ENCODE data around the gene ADCY9. TPM values are rescaled to one million over a fixed set of nuclear protein-coding genes. Genes with fewer than 3 reads are reported as not detected.

Gene ADCY9
- polyA plus RNA-seq, 4 donors = 8.7 to 10.9 (median 9.4) TPM

DNA sequence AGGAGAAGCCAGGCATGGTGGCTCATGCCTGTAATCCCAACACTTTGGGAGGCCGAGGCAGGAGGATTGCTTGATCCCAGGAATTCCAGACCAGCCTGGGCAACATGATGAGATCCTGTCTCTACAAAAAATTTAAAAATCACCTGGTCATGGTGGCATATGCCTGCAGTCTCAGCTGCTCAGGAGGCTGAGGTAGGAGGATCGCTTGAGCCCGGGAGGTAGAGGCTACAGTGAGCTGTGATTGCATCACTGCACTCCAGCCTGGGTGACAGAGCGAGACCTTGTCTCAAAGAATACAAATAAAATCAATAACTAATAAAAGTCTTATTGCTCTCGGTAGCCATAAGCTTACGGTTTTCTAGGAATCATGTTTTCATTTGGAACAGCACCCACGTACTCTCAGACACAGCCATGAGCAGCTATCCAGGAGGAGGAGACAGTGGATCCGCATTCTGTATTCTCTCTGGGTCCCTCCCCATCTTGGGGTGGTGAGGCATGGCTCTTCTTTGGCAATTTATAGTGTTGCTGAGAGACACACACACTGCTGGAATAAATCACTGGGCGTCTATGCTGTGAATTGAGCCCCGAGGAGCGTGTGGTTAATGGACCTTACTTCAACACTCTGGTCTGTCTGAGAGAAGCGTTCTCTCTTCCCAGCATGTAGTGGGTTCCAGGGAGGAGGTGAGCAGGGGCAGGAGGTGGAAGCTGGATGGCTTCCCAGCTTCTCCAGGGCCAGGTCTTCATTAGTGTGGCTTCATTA, 8.5 kb upstream of the ADCY9 start:
- DNase-seq (ENCODE audit: low read depth in 4 of 4, low spot score in 2 of 4) = no peak

DNA sequence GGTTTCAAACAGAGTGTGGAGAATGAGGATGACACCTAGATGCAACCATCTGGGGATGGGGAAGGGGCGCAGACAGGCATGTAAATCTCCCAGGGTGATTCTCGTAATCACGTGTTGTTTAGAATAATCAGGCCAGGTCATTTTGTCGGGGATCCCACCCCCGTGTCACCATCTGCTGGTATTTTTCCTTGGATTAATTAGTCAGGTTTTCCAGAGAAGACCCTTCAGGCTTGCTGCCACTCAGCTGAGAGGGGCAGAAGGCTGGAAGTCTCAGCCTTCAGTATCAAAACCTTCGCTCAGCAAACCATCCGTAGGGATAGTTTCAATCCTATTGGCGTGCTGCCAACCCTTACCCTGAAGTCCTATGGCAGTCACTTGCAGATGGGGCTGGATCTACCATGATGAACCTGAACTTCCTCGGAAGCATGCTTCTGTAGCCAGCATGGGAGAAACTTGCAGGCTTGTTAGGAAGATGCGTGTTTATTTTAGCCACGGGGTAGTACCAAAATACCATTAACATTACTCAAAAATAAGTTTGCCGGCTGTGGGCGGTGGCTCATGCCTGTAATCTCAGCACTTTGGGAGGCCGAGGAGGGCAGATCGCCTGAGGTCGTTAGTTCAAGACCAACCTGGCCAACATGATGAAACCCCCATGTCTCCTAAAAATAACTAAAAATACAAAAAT, 7.5 kb upstream of the ADCY9 start:
- no peak for DNase-seq (ENCODE audit: low read depth in 4 of 4, low spot score in 2 of 4)

DNA sequence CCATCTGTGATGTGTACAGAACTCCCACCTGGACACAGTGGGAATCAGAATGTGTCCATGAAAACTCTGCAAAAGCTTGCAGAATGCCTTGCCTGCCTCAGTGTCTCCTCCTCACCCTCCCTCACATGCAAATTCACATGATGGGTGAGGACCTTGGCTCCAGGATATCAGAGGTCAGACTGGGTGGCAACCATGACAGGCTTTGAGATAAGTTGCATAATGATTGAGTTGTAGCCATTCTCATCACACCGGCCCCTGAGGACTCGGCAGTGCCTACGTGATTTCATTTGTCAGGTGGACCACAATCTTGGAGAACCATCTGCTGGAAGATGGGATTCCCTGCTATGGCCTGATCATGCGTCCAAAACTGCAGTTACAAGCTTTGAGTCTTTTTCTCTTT, 3.9 kb upstream of the ADCY9 start:
- no peak for DNase-seq (ENCODE audit: low read depth in 4 of 4, low spot score in 2 of 4)

DNA sequence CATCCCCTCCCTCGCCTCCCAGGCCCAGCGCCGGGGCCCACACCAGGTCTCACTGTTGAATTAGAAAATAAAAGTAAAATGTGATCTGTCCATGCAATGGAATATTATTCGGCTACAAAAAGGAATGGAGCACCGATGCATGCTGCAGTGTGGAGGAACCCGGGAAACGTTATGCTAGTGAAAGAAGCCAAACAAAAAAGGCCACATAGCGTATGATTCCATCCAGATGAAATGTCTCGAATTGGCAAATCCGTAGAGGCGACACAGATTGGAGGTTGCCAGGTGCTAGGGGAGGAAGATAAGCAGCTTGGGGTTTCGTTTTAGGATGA, 972 bp upstream of the ADCY9 start:
- DNase-seq (ENCODE audit: low read depth in 4 of 4, low spot score in 2 of 4) = no peak

DNA sequence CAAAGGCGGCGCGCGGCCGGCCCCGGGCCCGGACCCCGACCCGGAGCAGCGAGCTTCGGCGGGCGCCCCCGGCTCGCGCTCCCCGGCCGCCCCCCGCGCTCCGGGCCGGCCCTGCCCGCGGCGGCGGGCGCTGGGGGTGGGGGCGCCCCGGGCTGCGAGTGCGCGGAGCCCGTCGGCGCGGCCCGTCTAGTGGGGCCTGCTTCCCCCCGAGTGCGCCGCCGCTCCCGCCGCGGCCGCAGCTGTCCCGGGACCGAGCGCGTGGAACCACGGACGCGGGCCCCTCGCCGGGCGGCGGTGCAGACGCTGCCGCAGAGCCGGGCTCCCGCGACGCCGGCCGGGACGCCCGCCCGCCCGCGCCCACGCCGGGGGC, 308 bp downstream of the ADCY9 start:
- DNase-seq (ENCODE audit: low read depth in 4 of 4, low spot score in 2 of 4) = no peak

DNA sequence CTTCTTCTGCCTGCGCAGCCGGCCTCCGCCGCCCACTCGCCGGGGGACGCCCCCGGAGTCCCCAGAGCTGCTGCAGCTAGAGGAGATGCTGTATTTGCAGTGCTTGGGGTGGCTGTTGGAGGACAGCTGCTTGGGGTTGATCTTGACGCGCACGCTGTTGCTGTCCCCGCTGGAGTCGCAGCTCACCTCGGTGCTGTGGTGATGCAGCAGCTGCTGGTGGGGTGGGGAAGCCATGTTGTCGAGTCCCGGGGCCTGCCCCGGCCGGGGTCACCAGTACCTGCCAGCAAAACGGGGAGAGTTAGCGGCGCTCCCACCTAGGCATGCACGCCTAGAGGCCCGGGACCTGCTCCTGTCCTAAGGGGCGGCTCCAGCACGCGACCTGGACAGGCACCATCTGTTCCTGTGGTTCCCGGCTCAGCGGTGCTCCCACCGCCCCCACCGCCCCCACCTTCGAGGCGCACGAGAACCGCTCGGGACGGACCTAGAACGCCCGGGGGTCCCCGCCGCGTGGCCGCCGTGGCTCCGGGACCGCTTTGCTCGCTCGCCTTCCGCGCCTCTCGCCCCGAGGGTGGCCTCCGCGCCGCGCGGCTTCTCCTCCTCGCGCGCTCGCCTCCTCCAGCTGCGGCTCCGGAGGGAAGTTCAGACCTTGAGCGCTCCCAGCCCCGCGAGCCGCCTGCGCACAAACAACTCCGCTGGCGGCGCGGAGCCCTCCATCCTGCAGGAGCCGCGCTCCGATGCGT, 863 bp downstream of the ADCY9 start:
- DNase-seq (ENCODE audit: low read depth in 4 of 4, low spot score in 2 of 4) = no peak

DNA sequence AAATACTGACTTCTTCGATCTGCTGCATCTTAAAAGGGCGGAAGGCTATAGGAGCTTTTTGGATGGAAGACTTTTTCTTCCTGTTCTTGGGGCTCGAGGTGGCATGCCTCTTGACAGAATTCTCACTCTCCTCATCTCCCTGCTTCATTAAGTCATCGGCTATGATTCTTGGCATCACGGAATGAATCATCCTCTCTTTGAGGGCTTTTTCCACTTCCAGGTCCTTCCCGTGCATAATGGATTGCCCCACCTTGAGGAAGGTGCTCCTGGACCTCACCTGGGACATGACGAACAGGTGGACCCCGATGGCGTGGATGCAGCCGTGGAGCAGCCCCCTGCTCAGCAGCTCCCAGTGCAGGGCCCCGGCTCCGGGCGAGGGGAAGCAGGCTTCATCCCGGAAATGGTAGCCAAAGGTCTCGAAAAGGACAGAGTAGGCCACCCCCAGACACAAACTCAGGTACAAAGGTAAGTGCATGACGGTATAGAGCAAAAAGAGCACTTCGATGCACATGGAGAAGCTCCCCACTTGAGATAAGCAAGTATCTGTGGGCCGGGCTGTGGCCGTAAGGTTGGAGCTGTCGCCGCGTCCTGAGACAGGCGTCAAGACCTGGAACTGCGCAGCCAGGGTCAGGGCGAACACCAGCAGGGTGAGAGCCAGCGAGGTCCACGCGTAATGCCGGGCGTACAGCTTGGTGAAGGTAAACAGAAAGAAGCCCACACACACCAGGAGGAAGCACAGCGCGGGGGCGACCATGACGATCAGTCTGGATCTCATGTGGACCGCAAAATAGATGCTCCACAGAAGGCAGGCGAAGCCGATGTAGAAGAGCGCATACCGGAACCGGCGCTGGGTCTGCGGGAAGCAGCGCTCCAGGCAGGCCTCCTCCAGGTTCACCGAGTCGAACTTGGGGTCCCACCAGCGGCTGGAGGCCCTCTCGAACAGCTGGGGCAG, 1.7 kb downstream of the ADCY9 start:
- DNase-seq (ENCODE audit: low read depth in 4 of 4, low spot score in 2 of 4) = no peak

DNA sequence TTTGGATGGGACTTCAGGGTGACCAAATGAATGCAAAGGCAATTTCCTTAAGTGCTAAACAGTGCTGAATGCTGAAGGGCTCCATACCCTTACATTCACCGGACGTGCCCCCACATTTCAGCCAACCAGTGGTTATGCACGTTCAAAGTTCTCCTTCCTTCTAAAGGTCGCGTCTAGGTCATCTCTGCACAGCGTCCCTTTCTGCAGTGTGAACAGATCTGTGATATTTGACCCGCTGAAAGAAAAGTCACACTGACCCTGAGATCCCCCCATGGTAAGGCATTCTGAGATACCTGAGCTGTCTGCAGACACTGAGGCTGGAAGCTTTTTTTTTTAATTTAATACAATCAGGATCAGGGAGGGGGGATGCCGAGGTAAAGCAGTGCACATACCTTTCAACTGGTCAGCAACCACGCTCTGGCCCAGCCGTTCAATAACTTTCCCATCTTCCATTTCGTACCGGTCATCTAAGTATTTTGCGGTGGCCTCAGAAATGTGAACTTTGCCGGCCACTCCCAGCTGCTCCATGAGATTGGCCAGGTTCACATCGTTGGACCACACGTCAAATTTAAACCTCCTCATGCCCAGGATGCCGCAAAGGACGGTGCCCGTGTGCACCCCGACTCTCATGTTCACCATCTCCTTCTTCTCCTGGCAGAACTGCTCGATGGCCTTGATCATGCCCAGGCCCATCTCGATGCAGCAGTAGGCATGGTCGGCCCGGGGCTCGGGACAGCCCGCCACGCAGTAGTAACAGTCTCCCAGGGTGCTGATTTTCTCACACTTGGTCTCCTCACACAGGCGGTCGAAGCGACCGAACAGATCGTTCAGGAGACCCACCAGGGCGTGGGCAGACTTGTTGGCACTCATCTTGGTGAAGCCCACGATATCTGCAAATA, 2.6 kb downstream of the ADCY9 start:
- DNase-seq (ENCODE audit: low read depth in 4 of 4, low spot score in 2 of 4) = no peak

DNA sequence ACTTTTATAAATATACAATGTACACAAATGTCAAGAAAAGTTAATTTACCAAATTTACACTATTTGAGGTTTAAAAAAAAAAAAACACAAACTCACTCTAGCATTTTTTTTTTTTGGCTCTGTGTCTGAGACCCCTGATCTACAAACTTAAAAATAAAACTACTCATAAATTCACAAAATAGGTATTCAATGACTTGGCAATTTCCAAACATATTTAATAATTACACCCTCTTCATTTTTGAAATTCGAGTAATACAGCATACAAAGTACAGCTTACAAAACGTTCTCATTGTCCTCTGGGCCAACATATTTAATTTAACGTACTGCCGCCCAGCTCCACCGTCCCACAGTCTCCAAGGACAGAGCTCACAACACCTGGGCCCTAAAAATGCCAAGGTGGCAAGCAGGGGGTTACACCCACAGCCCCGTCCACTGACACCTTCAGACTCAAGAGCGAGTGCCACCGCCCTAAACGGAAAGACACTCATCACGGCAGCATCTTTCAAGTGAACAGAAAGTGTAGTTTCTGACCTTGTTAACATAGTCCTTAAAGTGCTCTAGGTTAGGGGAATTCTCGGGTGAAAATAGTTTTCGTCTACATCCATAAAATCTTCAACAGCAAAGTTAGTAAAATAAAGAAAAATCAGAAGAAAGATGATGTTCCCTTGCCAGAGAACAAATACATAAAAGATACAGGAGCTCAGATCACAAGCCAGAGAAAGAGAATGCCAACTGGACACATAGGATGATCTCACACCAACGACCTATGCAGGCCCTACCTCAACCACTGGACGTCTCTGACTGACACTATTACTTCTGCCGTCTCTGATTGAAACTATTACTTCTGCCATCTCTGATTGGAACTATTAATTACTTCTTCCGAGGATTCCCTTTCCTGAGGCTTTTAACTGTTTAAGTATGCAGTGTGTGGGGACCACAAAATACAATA, 4.2 kb downstream of the ADCY9 start:
- no peak for DNase-seq (ENCODE audit: low read depth in 4 of 4, low spot score in 2 of 4)

DNA sequence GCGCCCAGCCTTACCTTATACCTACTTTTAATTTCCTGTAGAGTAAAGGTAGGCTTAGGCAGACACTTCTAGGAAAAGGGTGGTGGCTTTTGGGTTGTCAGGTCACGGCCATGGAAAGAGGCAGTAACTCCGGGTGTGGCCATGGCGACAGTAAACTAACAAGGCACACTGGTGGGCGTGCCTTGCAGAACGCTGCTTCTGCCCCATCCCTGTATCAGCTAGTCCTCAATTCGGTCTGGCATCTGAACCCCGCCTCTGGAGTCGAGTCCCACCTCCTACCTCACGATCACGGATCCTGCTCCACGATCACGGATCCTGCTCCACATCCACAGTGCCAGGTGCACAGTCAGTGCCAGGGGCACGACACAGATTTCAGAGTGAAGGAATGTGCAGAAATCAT, 5.6 kb downstream of the ADCY9 start:
- DNase-seq (ENCODE audit: low read depth in 4 of 4, low spot score in 2 of 4) = no peak

DNA sequence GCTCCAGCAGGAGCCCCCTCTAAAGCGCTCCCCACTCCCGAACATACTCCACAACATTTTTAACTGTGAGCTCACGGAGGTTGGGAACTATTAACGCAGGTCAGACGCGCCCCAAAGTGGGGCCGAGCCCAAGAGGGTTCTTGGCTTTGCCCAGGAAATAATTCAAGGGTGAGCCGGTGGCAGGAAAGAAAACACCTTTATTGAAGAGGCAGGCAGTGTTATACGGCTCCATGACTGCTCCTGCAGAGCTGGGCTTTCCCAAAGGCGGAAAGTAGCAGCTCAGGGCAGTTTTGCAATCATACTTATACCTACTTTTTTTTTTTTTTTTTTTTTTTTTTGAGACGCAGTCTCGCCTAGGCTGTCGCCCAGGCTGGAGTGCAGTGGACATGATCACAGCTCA, 6.2 kb downstream of the ADCY9 start:
- no peak for DNase-seq (ENCODE audit: low read depth in 4 of 4, low spot score in 2 of 4)

DNA sequence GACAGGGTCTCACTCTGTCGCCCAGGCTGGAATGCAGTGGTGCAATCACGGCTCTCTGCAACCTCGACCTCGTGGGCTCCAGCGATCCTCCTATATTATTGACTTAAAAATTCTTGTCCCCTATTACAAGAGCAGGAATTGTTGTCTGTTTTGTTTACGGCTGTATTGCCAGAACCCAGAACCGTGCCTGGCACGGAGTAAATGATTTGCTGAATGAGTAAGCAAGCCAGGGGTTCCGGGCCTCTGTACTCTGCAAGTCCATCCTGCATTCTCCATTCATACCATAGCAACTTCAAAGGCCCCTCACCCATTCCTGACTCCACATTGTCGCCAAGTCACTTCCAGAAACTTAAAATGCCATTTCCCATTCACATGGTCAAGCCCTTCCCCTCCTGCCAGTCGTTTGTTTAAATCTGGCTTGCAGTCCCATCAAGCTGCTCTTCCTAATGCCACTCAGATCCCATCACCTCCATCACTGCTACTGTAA, 6.9 kb downstream of the ADCY9 start:
- no peak for DNase-seq (ENCODE audit: low read depth in 4 of 4, low spot score in 2 of 4)

DNA sequence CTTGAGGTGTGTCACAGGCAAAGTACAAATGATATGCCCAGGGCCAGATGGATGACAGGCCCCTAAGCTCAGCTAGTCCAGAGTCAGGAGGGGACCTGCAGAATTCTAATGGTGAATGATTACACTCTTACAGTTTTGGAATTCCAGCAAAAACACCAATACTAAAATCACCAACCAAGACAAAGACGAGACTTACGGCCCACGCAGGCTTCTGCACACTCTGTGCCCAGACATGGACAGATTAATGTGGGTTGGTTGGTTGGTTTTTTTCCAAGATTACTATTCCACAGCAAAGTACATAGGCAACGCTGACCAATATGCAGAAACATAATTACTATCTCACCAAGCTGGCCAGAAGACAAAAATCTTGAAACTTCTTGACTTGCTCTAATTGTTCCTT, 9.7 kb downstream of the ADCY9 start:
- no peak for DNase-seq (ENCODE audit: low read depth in 4 of 4, low spot score in 2 of 4)

DNA sequence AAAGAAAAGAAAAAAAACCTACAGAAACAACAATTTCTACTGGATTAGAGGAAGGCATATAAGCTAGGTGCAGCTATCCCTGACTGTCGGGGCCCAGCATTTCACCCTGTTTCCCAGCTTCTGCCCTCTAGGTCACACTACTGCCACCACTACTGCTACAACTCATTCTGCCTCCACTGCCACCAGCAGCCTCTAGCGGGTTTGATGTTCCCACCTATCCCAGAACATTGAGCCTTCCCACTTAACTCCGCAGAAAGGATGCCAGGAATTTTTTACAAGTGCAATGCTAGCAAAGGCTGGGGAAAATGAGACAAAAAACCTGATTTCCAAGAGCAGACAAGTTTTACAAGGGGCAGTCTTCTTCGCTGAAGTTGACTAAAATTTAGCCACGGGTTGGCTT, 10.4 kb downstream of the ADCY9 start:
- DNase-seq (ENCODE audit: low read depth in 4 of 4, low spot score in 2 of 4) = no peak

DNA sequence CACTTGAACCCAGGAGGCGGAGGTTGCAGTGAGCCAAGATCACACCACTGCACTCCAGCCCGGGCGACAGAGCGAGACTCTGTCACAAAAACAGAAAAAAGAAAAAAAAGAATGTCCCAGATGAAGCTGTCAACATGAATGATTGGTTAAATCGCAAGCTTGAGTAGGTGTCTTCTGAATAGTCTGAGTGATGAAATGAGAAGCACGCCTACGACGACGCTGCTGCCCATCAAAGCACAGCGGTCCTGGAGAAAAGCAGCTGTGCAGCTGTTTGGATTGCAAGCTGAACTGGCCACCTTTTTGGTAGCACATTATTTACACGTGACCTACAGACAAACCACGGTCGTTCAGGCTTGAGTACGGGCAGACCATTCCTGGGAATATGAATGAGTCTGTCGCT, 12.5 kb downstream of the ADCY9 start:
- no peak for DNase-seq (ENCODE audit: low read depth in 4 of 4, low spot score in 2 of 4)

DNA sequence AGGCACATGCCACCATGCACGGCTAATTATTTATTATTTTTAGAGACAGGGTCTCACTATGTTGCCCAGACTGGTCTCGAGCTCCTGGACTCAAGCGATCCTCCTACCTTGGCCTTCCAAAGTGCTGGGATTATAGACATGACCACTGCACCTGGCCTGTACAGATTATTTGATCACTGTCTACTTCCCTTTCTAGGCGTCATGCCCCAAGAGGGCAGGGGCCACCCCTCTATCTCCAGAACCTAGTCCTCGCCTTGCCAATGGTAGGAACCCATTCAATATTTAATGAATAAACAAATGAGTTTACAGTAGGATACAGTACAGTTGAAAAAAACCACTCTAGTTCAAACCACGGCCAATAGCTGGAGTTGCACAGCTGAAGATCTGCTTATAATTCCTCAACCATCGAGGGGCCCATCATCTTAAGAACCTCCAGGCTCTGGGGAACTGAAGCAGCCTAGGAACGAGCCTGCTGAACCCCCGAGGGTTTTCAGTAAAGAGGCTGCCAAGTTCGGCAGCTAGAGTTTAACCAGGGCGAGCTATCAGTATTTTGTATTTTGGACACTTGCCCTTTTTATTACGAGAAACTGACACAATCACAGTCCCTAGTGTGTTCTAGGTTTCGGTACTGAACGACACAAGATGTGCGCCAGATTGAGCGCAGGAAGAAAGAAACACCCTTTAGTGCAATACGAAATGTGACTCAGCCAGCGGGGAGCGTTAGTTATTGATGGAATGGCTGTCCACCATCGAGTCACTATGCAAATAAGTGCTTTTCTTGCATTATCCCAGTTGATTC, 14.6 kb downstream of the ADCY9 start:
- DNase-seq (ENCODE audit: low read depth in 4 of 4, low spot score in 2 of 4) = no peak

DNA sequence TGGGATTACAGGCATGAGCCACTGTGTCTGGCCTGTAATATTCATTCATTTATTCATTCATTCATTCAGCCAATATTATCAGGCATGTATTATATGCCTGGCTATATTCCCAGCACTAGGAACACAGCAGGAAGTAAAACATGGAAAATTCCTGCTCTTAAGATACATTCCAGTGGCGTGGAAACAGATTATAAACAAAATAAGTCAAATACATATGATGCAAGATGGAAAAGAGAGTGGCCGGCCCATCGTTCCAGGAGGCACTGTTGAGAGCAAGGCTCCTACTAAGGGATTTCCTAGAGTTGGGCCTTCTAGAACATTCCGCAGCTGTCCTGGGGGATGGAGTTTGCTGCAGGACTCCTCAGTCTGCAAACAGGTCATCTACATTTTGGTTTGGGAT, 17.7 kb downstream of the ADCY9 start:
- DNase-seq (ENCODE audit: low read depth in 4 of 4, low spot score in 2 of 4) = no peak

DNA sequence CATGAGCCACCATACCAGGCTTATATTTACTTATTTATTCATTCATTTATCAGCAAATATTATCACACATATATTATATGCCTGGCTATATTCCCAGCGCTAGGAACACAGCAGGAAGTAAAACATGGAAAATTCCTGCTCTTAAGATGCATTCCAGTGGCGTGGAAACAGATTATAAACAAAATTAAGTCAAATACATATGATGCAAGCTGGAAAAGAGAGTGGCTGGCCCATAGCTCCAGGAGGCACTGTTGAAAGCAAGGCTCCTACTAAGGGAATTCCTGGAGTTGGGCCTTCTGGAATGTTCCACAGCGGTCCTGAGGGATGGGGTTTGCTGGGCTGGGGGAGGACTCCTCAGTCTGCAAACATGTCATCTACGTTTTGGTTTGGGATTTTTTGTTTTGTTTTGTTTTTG, 18.4 kb downstream of the ADCY9 start:
- no peak for DNase-seq (ENCODE audit: low read depth in 4 of 4, low spot score in 2 of 4)
